A549 (cell line): ENCODE results near the gene PCDHGB2. TPM values are rescaled to one million over a fixed set of nuclear protein-coding genes. Genes with fewer than 3 reads are reported as not detected.

Source experiments
- ATAC-seq, 2 experiments: fragments of 200-7000 bp in 1 of 2; fragments of >200 bp in 1 of 2; cut with Nextera tagmentation in 1 of 2; cut with Tn5 transposase in 1 of 2; 3 replicates each; pipeline versions ENCODE4 v1.8.0 to v1.9.1; 2018 to 2020; ENCODE audit warnings: mild to moderate bottlenecking in 1 of 2, moderate library complexity in 1 of 2
- CTCF ChIA-PET: fragments of 300-600 bp; sonication (Branson Sonifier 250); formaldehyde crosslinking; extraction: SDS; loops from one replicate; lab custom pipeline; 2021; ENCODE audit warnings: antibody characterized with exemption, inconsistent platforms; lab: Yijun Ruan, JAX
- POLR2A ChIA-PET: fragments of 350-600 bp; formaldehyde crosslinking; extraction: SDS; loops from one replicate; lab custom pipeline; 2021; ENCODE audit warnings: antibody characterized with exemption, inconsistent platforms; lab: Yijun Ruan, JAX
- DNase-seq, 2 experiments: peaks; one replicate each; pipeline versions ENCODE4 v3.0.0 to v3.0.0-alpha.2; 2011 to 2016; ENCODE audit warnings: low read depth in 1 of 2, low spot score in 1 of 2
- FAIRE-seq: peaks from 2 replicates; lab custom pipeline; 2011; peaks lifted over from hg19 to GRCh38; lab: Jason Lieb, UNC
- H3K27ac ChIP-seq, 2 experiments: fragments of >200 bp; sonication (Bioruptor Twin); formaldehyde crosslinking; 3 replicates each; pipeline ENCODE4 v1.5.1; 2016 to 2017
- H3K4me1 ChIP-seq: fragments of >200 bp; sonication (Bioruptor Twin); formaldehyde crosslinking; 3 replicates; pipeline ENCODE4 v1.6.1; 2016
- H3K4me2 ChIP-seq: fragments of >200 bp; sonication (Bioruptor Twin); formaldehyde crosslinking; 3 replicates; pipeline ENCODE4 v1.6.1; 2016
- H3K4me3 ChIP-seq: fragments of >200 bp; sonication (Bioruptor Twin); formaldehyde crosslinking; 3 replicates; pipeline ENCODE4 v1.5.1; 2016
- H3K9me3 ChIP-seq: fragments of >200 bp; sonication (Bioruptor Twin); formaldehyde crosslinking; 3 replicates; pipeline ENCODE4 v1.6.1; 2016
- BCL3 ChIP-seq: fragments of >200 bp; sonication (Bioruptor Twin); formaldehyde crosslinking; IDR thresholded peaks from 3 replicates; pipeline ENCODE4 v1.6.1; 2016
- BHLHE40 ChIP-seq: IDR thresholded peaks from 2 replicates; pipeline ENCODE4 v1.6.1; 2012; ENCODE audit warnings: low read depth, low read length, inconsistent platforms
- CBX8 ChIP-seq: fragments of 200-600 bp; sonication (generic); IDR thresholded peaks from 2 replicates; pipeline ENCODE4 v1.6.1; 2016
- EHMT2 ChIP-seq: fragments of 200-600 bp; sonication (generic); IDR thresholded peaks from 2 replicates; pipeline ENCODE4 v1.6.1; 2016; ENCODE audit warnings: antibody characterized with exemption, low read depth, mild to moderate bottlenecking, moderate library complexity
- ELK1 ChIP-seq: fragments of 150-350 bp; IDR thresholded peaks from 2 replicates; pipeline ENCODE4 v1.6.1; 2014; ENCODE audit warnings: low read depth, mild to moderate bottlenecking, low read length
- FOSL2 ChIP-seq, 2 experiments: fragments of 450-650 bp in 1 of 2; fragments of >200 bp in 1 of 2; sonication (Bioruptor Twin) in 1 of 2; formaldehyde crosslinking; IDR thresholded peaks; 2 replicates each; pipeline versions ENCODE4 v1.5.0 to v1.6.1; 2016 to 2020; ENCODE audit warnings: mild to moderate bottlenecking in 1 of 2, moderate library complexity in 1 of 2
- FOXS1 ChIP-seq: fragments of 250-450 bp; sonication (Bioruptor Pico); IDR thresholded peaks from 2 replicates; pipeline ENCODE4 v1.5.0; 2020; ENCODE audit warnings: mild to moderate bottlenecking, moderate library complexity
- GATA3 ChIP-seq: IDR thresholded peaks from 2 replicates; pipeline ENCODE4 v1.6.1; 2012; ENCODE audit warnings: borderline replicate concordance
- HEYL ChIP-seq: fragments of 250-450 bp; sonication (Bioruptor Pico); IDR thresholded peaks from 2 replicates; pipeline ENCODE4 v1.8.0; 2021; ENCODE audit warnings: mild to moderate bottlenecking, moderate library complexity
- KDM1A ChIP-seq: fragments of 200-600 bp; sonication (generic); IDR thresholded peaks from 2 replicates; pipeline ENCODE4 v1.6.1; 2016; ENCODE audit warnings: low read depth, mild to moderate bottlenecking
- KDM5A ChIP-seq: fragments of 200-600 bp; sonication (generic); IDR thresholded peaks from 2 replicates; pipeline ENCODE4 v1.6.1; 2016; ENCODE audit warnings: antibody characterized with exemption, mild to moderate bottlenecking
- MAZ ChIP-seq: fragments of 150-350 bp; IDR thresholded peaks from 2 replicates; pipeline ENCODE4 v1.6.1; 2014; ENCODE audit warnings: antibody characterized with exemption, low read depth, low read length, borderline replicate concordance
- MYC ChIP-seq: IDR thresholded peaks from 2 replicates; pipeline ENCODE4 v1.6.1; 2012; ENCODE audit warnings: mild to moderate bottlenecking, inconsistent platforms, low read length, improper control_type of control experiment, borderline replicate concordance
- PHF8 ChIP-seq: fragments of 200-600 bp; sonication (generic); IDR thresholded peaks from 2 replicates; pipeline ENCODE4 v1.6.1; 2016; ENCODE audit warnings: low read depth, mild to moderate bottlenecking, antibody characterized with exemption, moderate library complexity, borderline replicate concordance
- POLR2A ChIP-seq: IDR thresholded peaks from 2 replicates; pipeline ENCODE4 v1.6.1; 2012; ENCODE audit warnings: mild to moderate bottlenecking, low read length
- POLR2AphosphoS2 ChIP-seq: conservative IDR thresholded peaks from 2 replicates; pipeline ENCODE4 v1.6.1; 2012; ENCODE audit warnings: low read length, improper control_type of control experiment, inconsistent platforms
- RCOR1 ChIP-seq: fragments of 150-350 bp; IDR thresholded peaks from 2 replicates; pipeline ENCODE4 v1.6.1; 2014; ENCODE audit warnings: antibody characterized with exemption, low read length, low read depth
- REST ChIP-seq: fragments of 200-600 bp; sonication (generic); IDR thresholded peaks from 2 replicates; pipeline ENCODE4 v1.6.1; 2016; ENCODE audit warnings: antibody characterized with exemption, mild to moderate bottlenecking, moderate library complexity
- TFCP2L1 ChIP-seq: fragments of 250-450 bp; sonication (Bioruptor Pico); IDR thresholded peaks from 2 replicates; pipeline ENCODE4 v1.5.0; 2021; ENCODE audit warnings: mild to moderate bottlenecking
- ZC3H11A ChIP-seq: fragments of 450-650 bp; IDR thresholded peaks from 2 replicates; pipeline ENCODE4 v1.6.1; 2014; ENCODE audit warnings: antibody characterized with exemption, mild to moderate bottlenecking
- ZSCAN20 ChIP-seq: fragments of 250-450 bp; sonication (Bioruptor Pico); IDR thresholded peaks from 2 replicates; pipeline ENCODE4 v1.8.0; 2022; ENCODE audit warnings: mild to moderate bottlenecking, moderate library complexity
- WGBS: methylation state at CpG from one replicate; pipeline ENCODE4 v1.1.6; 2017; ENCODE audit errors: missing lambda C conversion rate; 5-methylcytosine and 5-hydroxymethylcytosine counted together
- polyA plus RNA-seq, 4 experiments: library from polyadenylated mRNA; depleted of rRNA in 3 of 4; stranded (reverse); fragments of >200 nt; fragmentation: RNase III in 1 of 4; extraction: RNeasy Plus Mini Kit Qiagen cat#74134 plus additional on column Dnase treatment in 1 of 4; gene quantifications; 2 replicates in 3 of 4; 3 replicates in 1 of 4; pipeline ENCODE4 v1.2.3, GENCODE V29; 2011 to 2017
- TF ChIP-seq, protein P1 (sequence below): fragments of 450-650 bp; IDR thresholded peaks from 2 replicates; pipeline ENCODE4 v1.6.1; 2014; ENCODE audit warnings: antibody characterized with exemption
- TF ChIP-seq, protein P2 (sequence below): fragments of 250-450 bp; sonication (Bioruptor Pico); IDR thresholded peaks from 2 replicates; pipeline ENCODE4 v1.5.0; 2021; ENCODE audit warnings: mild to moderate bottlenecking, moderate library complexity, borderline replicate concordance

Gene PCDHGB2
- polyA plus RNA-seq, 2 of the 4 experiments (the other 2 are of a cell fraction) = 0.04 to 0.36 TPM

GRCh38 chr5:141356950-141357349 is 2.8 kb upstream of the PCDHGB2 start:
- CTCF ChIA-PET = interaction anchor here (1.2 kb wide), 1 partner anchor 14 kb away, joined by 3 read pairs; no protein-coding TSS in a partner anchor
- Histone ChIP-seq H3K4me1 (no peaks in the 10 kb centered on the region), H3K27ac (no peak overlapping the region), H3K4me3 (no peak overlapping the region), H3K9me3 (peaks cover 55% of the 10 kb centered on the region), H3K4me2 (no peak overlapping the region)
- TF ChIP-seq MAZ = no peak
- no peak for TF ChIP-seq KDM1A
- TF ChIP-seq CBX8 = no peak
- no peak for TF ChIP-seq MYC
- TF ChIP-seq BCL3 = no peak
- TF ChIP-seq PHF8 = no peak
- TF ChIP-seq REST = no peak
- no peak for TF ChIP-seq HEYL (CRISPR knock-in tag)
- TF ChIP-seq ZC3H11A = no peak
- TF ChIP-seq GATA3 = no peak
- TF ChIP-seq ELK1 = no peak
- no peak for TF ChIP-seq FOSL2 (IDR thresholded peaks at IDR 0.05)
- TF ChIP-seq FOSL2 (CRISPR knock-in tag; IDR thresholded peaks at IDR 0.05) = no peak
- no peak for TF ChIP-seq TFCP2L1
- TF ChIP-seq BHLHE40 = no peak
- TF ChIP-seq RCOR1 = no peak
- TF ChIP-seq POLR2AphosphoS2 = no peak
- no peak for TF ChIP-seq EHMT2
- TF ChIP-seq FOXS1 (CRISPR knock-in tag) = no peak
- FAIRE-seq (no peak), DNase-seq (no peak), ATAC-seq (no peak)
- 19% methylated on average over 6 of the region's 19 CpGs for WGBS
- POLR2A ChIA-PET = no interaction called here

DNA sequence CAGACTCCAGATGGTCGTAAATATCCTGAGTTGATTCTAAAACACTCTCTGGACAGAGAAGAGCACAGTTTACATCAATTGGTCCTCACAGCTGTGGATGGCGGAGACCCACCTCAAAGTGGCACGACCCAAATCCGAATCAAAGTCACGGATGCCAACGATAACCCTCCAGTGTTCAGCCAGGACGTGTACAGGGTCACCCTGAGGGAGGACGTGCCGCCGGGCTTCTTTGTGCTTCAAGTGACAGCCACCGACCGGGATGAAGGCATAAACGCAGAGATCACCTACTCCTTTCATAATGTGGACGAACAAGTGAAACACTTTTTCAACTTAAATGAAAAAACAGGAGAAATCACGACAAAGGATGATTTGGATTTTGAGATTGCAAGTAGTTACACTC is 891 bp downstream of the PCDHGB2 start:
- H3K27ac ChIP-seq = no peak overlapping the region
- DNase-seq = no peak
- ATAC-seq = no peak
- TF ChIP-seq, protein P1, sequence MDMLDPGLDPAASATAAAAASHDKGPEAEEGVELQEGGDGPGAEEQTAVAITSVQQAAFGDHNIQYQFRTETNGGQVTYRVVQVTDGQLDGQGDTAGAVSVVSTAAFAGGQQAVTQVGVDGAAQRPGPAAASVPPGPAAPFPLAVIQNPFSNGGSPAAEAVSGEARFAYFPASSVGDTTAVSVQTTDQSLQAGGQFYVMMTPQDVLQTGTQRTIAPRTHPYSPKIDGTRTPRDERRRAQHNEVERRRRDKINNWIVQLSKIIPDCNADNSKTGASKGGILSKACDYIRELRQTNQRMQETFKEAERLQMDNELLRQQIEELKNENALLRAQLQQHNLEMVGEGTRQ = no peak
- TF ChIP-seq POLR2A (no peak), BHLHE40 (no peak), ZSCAN20 (no peak), KDM5A (no peak), TFCP2L1 (no peak), EHMT2 (no peak)
- TF ChIP-seq, protein P2, sequence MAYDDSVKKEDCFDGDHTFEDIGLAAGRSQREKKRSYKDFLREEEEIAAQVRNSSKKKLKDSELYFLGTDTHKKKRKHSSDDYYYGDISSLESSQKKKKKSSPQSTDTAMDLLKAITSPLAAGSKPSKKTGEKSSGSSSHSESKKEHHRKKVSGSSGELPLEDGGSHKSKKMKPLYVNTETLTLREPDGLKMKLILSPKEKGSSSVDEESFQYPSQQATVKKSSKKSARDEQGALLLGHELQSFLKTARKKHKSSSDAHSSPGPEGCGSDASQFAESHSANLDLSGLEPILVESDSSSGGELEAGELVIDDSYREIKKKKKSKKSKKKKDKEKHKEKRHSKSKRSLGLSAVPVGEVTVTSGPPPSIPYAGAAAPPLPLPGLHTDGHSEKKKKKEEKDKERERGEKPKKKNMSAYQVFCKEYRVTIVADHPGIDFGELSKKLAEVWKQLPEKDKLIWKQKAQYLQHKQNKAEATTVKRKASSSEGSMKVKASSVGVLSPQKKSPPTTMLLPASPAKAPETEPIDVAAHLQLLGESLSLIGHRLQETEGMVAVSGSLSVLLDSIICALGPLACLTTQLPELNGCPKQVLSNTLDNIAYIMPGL (CRISPR knock-in tag) = no peak
- TF ChIP-seq, all 56 proteins: peak for 0
- 53% methylated on average over 15 of the region's 15 CpGs for WGBS
- H3K4me2 ChIP-seq = no peak overlapping the region
- no peaks in the 10 kb centered on the region for H3K4me1 ChIP-seq
- peaks cover 69% of the 10 kb centered on the region for H3K9me3 ChIP-seq
- FAIRE-seq = no peak
- H3K4me3 ChIP-seq = no peak overlapping the region
- CTCF ChIA-PET = interaction anchor here (1.3 kb wide), 1 partner anchor 10 kb away, joined by 4 read pairs; the partner anchor contains the start of gene PCDHGB1
- POLR2A ChIA-PET = no interaction called here
